Lung (tissue), 12 donors: Measurements from ENCODE around the gene MGAT4C. TPM values are rescaled to one million over a fixed set of nuclear protein-coding genes. Genes with fewer than 3 reads are reported as not detected.

Source experiments
- ATAC-seq: fragments of 200-7000 bp; cut with Tn5 transposase; one replicate; pipeline ENCODE4 v1.9.1; 2020; ENCODE audit warnings: moderate number of reproducible peaks; ENCODE audit not compliant: insufficient read depth, low FRiP score
- DNase-seq, 3 donors: peaks; one replicate each; pipeline ENCODE4 v3.0.0-alpha.2; 2013 to 2017
- H3K27ac ChIP-seq, 2 donors: one replicate each; pipeline ENCODE4 v1.5.1; 2013; ENCODE audit warnings: mild to moderate bottlenecking in 2 of 2, moderate library complexity in 2 of 2, control low read depth in 1 of 2, inconsistent platforms in 1 of 2, low read depth in 1 of 2, low read length in 1 of 2
- H3K27me3 ChIP-seq, 3 donors: one replicate each; pipeline ENCODE4 v1.5.1; 2013; ENCODE audit warnings: low read length in 2 of 3; ENCODE audit not compliant: control insufficient read depth in 3 of 3, insufficient read depth in 3 of 3
- H3K36me3 ChIP-seq, 4 donors: one replicate each; pipeline ENCODE4 v1.5.1; 2013; ENCODE audit warnings: low read length in 4 of 4, mild to moderate bottlenecking in 1 of 4, moderate library complexity in 1 of 4; ENCODE audit not compliant: control insufficient read depth in 4 of 4, insufficient read depth in 4 of 4
- H3K4me1 ChIP-seq, 5 donors: one replicate each; pipeline ENCODE4 v1.5.1; 2013; ENCODE audit warnings: low read length in 5 of 5, mild to moderate bottlenecking in 2 of 5, moderate library complexity in 1 of 5; ENCODE audit not compliant: control insufficient read depth in 5 of 5, insufficient read depth in 5 of 5
- H3K4me3 ChIP-seq: one replicate; pipeline ENCODE4 v1.5.1; 2013; ENCODE audit warnings: mild to moderate bottlenecking, control low read depth, moderate library complexity
- H3K9ac ChIP-seq, 2 donors: one replicate each; pipeline ENCODE4 v1.5.1; 2013; ENCODE audit warnings: low read length in 2 of 2, control low read depth in 1 of 2; ENCODE audit not compliant: insufficient read depth in 1 of 2
- H3K9me3 ChIP-seq, 4 donors: one replicate each; pipeline ENCODE4 v1.5.1; 2013; ENCODE audit warnings: low read length in 3 of 4, mild to moderate bottlenecking in 1 of 4, moderate library complexity in 1 of 4; ENCODE audit not compliant: control insufficient read depth in 4 of 4, insufficient read depth in 3 of 4
- CTCF ChIP-seq: IDR thresholded peaks from 2 replicates; pipeline ENCODE4 v1.5.1; 2012; ENCODE audit warnings: mild to moderate bottlenecking; ENCODE audit errors: control extremely low read depth, extremely low read depth
- WGBS, 2 donors: extraction: QIAGEN DNeasy Blood & Tissue Kit; methylation state at CpG; one replicate each; pipeline ENCODE4 v1.1.7; 2013; 5-methylcytosine and 5-hydroxymethylcytosine counted together
- polyA plus RNA-seq, 2 donors: library from polyadenylated mRNA; stranded (reverse); fragments of 200-250 nt; gene quantifications; one replicate each; pipeline ENCODE4 v1.2.1, GENCODE V29; 2013
- total RNA-seq, 2 donors: library from RNA; depleted of rRNA in 1 of 2; stranded (reverse); fragments of >200 nt in 1 of 2; gene quantifications; one replicate each; pipeline ENCODE4 v1.2.1, GENCODE V29; 2014 to 2021
- donor health status: control.
- donor health status: control.
- donor health status: Bipolar disorder and iron deficiency.
- donor health status: healthy.
- donor health status: DM: yes; HTN: yes; CAD: no.

Gene MGAT4C
- total and polyA plus RNA-seq, 4 donors = 0.01 to 4.1 (median 0.62) TPM

DNA sequence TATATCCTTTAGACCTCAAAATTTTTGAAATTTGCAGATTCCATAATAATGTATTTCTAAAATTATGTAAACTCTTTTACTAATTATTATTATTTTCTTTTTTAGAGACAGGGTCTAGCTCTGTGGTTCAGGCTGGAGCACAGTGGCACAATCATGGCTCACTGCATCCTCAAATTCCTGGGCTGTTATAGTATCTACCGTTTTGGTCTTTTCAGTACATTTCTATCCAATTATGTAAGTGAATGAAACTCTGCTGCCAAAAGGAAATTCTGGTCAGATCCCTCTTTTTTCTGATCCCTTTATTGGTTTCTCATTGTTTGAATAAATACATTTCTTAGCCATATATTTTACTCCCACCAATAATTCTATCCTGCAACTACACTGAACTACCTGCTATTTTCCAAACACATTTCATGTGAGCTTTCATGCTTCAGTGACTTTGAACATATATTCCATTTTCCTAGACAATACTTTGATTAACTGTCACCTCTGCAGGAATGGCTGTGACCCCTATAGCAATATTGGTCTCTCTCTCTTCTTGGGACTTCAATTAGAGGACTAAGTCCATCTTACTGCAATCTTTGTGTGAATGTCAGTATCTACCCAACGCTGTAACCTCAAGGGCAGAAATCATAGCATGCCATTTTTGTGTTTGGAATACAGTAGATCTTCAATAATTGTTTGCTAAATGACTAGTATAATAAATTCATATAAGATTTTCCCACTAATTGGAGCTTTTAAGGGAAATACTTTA lies 198.9 kb downstream of the MGAT4C start:
- Histone ChIP-seq H3K27ac (no peak overlapping the region), H3K4me3 (no peak overlapping the region), H3K36me3 (no peaks in the 10 kb centered on the region), H3K27me3 (no peaks in the 10 kb centered on the region), H3K4me1 (no peaks in the 10 kb centered on the region), H3K9ac (no peak overlapping the region), H3K9me3 (no peaks in the 10 kb centered on the region)
- DNase-seq = no peak
- TF ChIP-seq CTCF = no peak
- ATAC-seq = no peak
- WGBS, 2 donors = 63 to 86% methylated on average over 2 of the region's 2 CpGs

DNA sequence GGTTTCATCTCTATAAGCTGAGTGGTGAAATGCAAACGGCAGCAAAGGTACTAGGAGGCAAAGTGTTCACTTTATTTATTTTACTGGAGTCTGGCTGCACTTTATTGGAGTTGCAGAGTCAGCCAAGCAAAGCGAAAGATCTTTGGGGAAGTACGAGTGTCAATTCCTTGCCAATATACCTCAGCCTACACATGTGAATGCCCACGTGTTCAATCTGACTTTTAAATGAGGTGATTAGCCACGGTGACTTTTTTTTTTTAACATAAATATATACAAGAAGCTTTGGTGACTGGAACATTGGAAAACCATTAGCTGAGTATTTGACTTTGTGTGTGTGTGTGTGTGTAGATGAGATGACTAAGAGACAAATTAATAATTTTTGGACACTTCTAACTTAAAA lies 203.3 kb downstream of the MGAT4C start:
- H3K27me3 ChIP-seq = no peaks in the 10 kb centered on the region
- DNase-seq (no peak), ATAC-seq (no peak)
- no peaks in the 10 kb centered on the region for H3K9me3 ChIP-seq
- TF ChIP-seq CTCF = no peak
- no peak overlapping the region for H3K9ac ChIP-seq
- no peaks in the 10 kb centered on the region for H3K36me3 ChIP-seq
- H3K4me3 ChIP-seq = no peak overlapping the region
- WGBS, 2 donors = 63 to 65% methylated on average over 5 of the region's 5 CpGs
- H3K4me1 ChIP-seq = no peaks in the 10 kb centered on the region
- H3K27ac ChIP-seq = no peak overlapping the region

DNA sequence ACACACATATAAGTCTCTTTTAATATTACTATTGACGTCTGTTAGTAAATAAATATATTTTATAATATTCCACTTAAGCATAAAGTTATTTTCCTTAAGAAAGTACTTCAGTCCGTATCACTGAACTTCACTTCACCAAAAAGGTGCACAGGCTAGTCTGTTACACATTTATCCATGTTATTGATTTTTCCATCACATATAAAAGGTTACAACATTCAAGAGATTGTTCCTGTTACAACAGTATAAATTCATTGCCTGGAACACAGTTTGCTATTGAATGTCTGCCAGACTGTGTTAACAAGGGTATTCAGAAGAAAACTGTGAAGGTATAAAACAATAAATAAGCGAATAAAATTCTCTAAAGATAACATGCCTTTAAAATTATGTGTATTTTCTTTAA lies 206.2 kb downstream of the MGAT4C start:
- H3K27ac ChIP-seq = no peak overlapping the region
- H3K27me3 ChIP-seq = no peaks in the 10 kb centered on the region
- H3K9me3 ChIP-seq = no peaks in the 10 kb centered on the region
- DNase-seq (no peak), ATAC-seq (no peak)
- 75 to 84% methylated on average over 3 of the region's 3 CpGs for WGBS, 2 donors
- no peaks in the 10 kb centered on the region for H3K36me3 ChIP-seq
- H3K4me1 ChIP-seq = no peaks in the 10 kb centered on the region
- TF ChIP-seq CTCF = no peak
- no peak overlapping the region for H3K4me3 ChIP-seq
- H3K9ac ChIP-seq = no peak overlapping the region

GRCh38 chr12:86044396-86044795 lies 211.8 kb downstream of the MGAT4C start:
- Histone ChIP-seq H3K36me3 (no peaks in the 10 kb centered on the region), H3K27me3 (no peaks in the 10 kb centered on the region), H3K27ac (no peak overlapping the region), H3K9ac (no peak overlapping the region), H3K9me3 (peaks cover 0 to 14% (median 3%) of the 10 kb centered on the region in 4 donors), H3K4me1 (no peaks in the 10 kb centered on the region), H3K4me3 (peak overlapping the region; percentile 7)
- 82 to 94% methylated on average over 5 of the region's 5 CpGs for WGBS, 2 donors
- ATAC-seq (no peak), DNase-seq (no peak)
- no peak for TF ChIP-seq CTCF
